ENCODE measurements around the gene SDR42E2.

The SDR42E2 gene

DNA sequence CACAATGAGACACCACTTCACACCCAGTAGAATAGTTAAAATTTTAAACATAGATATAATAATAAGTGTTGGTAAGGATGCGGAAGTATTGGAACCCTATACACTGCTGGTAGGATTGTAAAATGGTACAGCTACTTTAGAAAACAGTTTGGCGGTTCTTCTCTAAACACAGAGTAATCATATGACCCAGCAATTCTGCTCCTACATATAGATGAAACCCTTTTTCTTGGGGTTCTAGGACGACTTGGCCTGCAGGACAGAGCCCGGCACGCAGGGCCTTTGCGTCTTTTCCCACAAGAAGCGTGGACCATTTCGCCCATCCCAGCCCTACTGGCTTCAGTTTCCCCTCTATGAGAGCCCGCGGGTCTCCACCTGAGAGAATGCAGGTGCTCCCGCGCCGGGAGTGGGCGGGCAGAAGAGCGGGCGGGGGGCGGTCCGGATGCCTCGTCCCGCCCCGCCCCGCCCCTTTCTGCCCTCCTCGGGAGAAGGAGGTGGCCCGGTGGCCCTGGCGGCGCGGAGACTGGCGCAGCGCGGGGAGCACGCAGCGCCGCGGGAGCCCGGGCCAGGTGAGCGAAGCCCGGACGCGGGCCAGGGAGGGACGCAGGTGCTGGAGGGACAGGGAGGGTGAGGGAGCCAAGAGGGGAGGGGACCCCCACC, at the start of gene SDR42E2:
SDR42E2 (plus strand) TSS at position 508 of the 657 bp plus-strand sequence. CDS start 3,077 bp downstream, outside the sequence.
- DNase-seq (ENCODE audit: extremely low read depth, low read depth) = no peak
- TF ChIP-seq CTCF (IDR thresholded peaks at IDR 0.05; ENCODE audit: low read depth, low read length) = no peak

- TF ChIP-seq CTCF (IDR thresholded peaks at IDR 0.05; ENCODE audit: low read depth, low read length) = no peak
- DNase-seq (ENCODE audit: extremely low read depth, low read depth) = no peak
Observed at GRCh38 chr16:22116095-22116700, 46.1 kb upstream of the SDR42E2 start.

DNA sequence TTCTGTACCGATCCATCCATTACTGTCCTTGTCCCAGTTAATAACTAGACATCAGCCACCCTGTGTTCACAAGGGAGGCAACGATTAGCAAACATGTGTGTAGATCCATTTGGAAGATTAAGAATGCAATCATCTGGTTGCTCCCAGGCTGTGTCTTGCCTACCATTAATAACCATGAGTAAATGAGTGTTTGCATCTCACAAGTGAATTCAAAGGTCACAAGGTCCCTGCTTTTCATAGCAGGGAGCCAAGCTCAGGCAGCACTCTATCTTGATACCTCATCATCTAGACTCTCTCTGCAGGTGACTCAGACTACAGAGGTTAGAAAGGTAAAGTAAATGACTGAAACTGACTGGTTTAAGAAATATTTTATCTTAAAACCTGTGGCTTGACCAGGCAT, 44.7 kb upstream of the SDR42E2 start:
- no peak for DNase-seq (ENCODE audit: extremely low read depth, low read depth)
- no peak for TF ChIP-seq CTCF (IDR thresholded peaks at IDR 0.05; ENCODE audit: low read depth, low read length)

- TF ChIP-seq CTCF (IDR thresholded peaks at IDR 0.05; ENCODE audit: low read depth, low read length) = no peak
- no peak for DNase-seq (ENCODE audit: extremely low read depth, low read depth)
Observed at GRCh38 chr16:22120440-22120839, 41.9 kb upstream of the SDR42E2 start.

GRCh38 chr16:22122239-22122638, 40.1 kb upstream of the SDR42E2 start:
- TF ChIP-seq CTCF (IDR thresholded peaks at IDR 0.05; ENCODE audit: low read depth, low read length) = no peak
- no peak for DNase-seq (ENCODE audit: extremely low read depth, low read depth)

GRCh38 chr16:22123146-22123545, 39.2 kb upstream of the SDR42E2 start:
- TF ChIP-seq CTCF (IDR thresholded peaks at IDR 0.05; ENCODE audit: low read depth, low read length) = no peak
- DNase-seq (ENCODE audit: extremely low read depth, low read depth) = no peak

DNA sequence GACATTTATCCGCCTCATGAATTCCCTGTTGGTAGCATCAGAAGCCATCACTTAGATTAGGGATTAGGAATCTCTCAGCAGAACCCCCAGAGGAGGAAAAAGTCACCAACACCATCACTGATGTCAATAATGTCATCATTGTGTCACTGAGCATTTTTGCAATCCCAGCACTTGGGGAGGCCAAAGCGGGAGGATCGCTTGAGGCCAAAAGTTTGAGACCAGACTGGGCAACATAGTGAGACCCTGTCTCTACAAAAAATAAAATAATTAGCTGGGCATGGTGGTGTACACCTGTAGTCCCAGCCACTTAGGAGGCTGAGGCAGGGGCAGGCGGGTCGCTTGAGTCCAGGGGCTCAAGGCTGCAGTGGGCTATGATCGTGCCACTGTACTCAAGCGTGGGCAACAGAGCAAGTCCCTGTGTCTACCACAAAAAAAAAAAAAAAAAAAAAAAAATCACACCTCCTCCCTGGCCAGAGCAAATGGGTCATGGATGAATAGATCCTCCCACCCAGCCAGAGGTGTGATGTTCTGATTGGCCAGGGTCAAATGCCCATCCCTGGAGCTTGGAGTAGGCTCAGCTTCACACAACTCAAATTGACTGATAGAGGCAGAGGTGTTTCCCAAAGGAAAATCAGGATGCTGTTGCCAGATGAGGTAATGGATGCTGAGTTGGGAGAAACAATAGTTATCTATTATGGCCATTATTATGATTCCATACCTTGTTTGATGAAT, 38.4 kb upstream of the SDR42E2 start:
- no peak for TF ChIP-seq CTCF (IDR thresholded peaks at IDR 0.05; ENCODE audit: low read depth, low read length)
- DNase-seq (ENCODE audit: extremely low read depth, low read depth) = no peak

Measured in AG09319 (cell line).